HEK293 (cell line): ENCODE measurements around the gene MDGA2.

Source experiments
- CTCF ChIA-PET: fragments of 350-600 bp; formaldehyde crosslinking; extraction: SDS; loops from one replicate; lab custom pipeline; 2021; ENCODE audit warnings: antibody characterized with exemption; lab: Yijun Ruan, JAX
- POLR2A ChIA-PET: fragments of 300-600 bp; formaldehyde crosslinking; extraction: SDS; loops from one replicate; lab custom pipeline; 2020; ENCODE audit warnings: antibody characterized with exemption, inconsistent platforms; lab: Yijun Ruan, JAX
- H3K27ac ChIP-seq: fragments of 200-500 bp; sonication (Bioruptor generic); 2 replicates; pipeline ENCODE4 v1.5.1; 2014; ENCODE audit warnings: low read depth, low read length, control low read depth, inconsistent platforms; ENCODE audit errors: extremely low read depth
- H3K36me3 ChIP-seq, 2 experiments: fragments of 200-500 bp in 1 of 2; sonication (Bioruptor generic) in 1 of 2; 1 replicate in 1 of 2; 2 replicates in 1 of 2; pipeline ENCODE4 v1.5.1; 2014 to 2017; ENCODE audit warnings: inconsistent platforms in 2 of 2, low read length in 2 of 2; ENCODE audit not compliant: control insufficient read depth in 2 of 2, insufficient read depth in 1 of 2
- H3K4me1 ChIP-seq: fragments of 200-500 bp; sonication (Bioruptor generic); 2 replicates; pipeline ENCODE4 v1.5.1; 2014; ENCODE audit warnings: mild to moderate bottlenecking, low read length, inconsistent platforms; ENCODE audit not compliant: control insufficient read depth, insufficient read depth
- H3K4me3 ChIP-seq: 2 replicates; pipeline ENCODE4 v1.5.1; 2011; ENCODE audit warnings: low read depth, mild to moderate bottlenecking, control low read depth, low read length, moderate library complexity
- H3K9me3 ChIP-seq: fragments of 200-500 bp; sonication (Bioruptor generic); 2 replicates; pipeline ENCODE4 v1.5.1; 2014; ENCODE audit warnings: low read depth, low read length, inconsistent platforms; ENCODE audit not compliant: control insufficient read depth, insufficient read depth
- ATF2 ChIP-seq: fragments of 450-650 bp; formaldehyde crosslinking; IDR thresholded peaks from 2 replicates; pipeline ENCODE4 v1.5.1; 2016; ENCODE audit warnings: missing biosample characterization, missing genetic modification characterization, low read depth
- EGR2 ChIP-seq: fragments of 450-650 bp; formaldehyde crosslinking; IDR thresholded peaks from 2 replicates; pipeline ENCODE4 v1.5.1; 2016; ENCODE audit warnings: low read depth, missing biosample characterization, missing genetic modification characterization
- SALL2 ChIP-seq: fragments of 450-650 bp; formaldehyde crosslinking; IDR thresholded peaks from 2 replicates; pipeline ENCODE4 v1.5.0; 2017; ENCODE audit warnings: missing biosample characterization, mild to moderate bottlenecking, missing genetic modification characterization, borderline replicate concordance
- SETDB1 ChIP-seq: IDR thresholded peaks from one replicate; pipeline ENCODE4 v1.6.1; 2017; ENCODE audit warnings: mild to moderate bottlenecking, low read length, moderate library complexity, mixed read lengths; ENCODE audit not compliant: insufficient read length
- TRIM28 ChIP-seq: IDR thresholded peaks from 2 replicates; pipeline ENCODE4 v1.6.1; 2011; ENCODE audit warnings: low read length, control low read depth, borderline replicate concordance
- TSHZ1 ChIP-seq: fragments of 450-650 bp; formaldehyde crosslinking; IDR thresholded peaks from 2 replicates; pipeline ENCODE4 v1.5.1; 2016; ENCODE audit warnings: missing biosample characterization, missing genetic modification characterization, borderline replicate concordance
- ZBTB20 ChIP-seq: fragments of 450-650 bp; formaldehyde crosslinking; IDR thresholded peaks from 2 replicates; pipeline ENCODE4 v1.5.1; 2016; ENCODE audit warnings: missing biosample characterization, missing genetic modification characterization
- ZBTB8A ChIP-seq: fragments of 450-650 bp; formaldehyde crosslinking; IDR thresholded peaks from 2 replicates; pipeline ENCODE4 v1.5.1; 2016; ENCODE audit warnings: missing biosample characterization, missing genetic modification characterization
- ZEB2 ChIP-seq: fragments of 450-650 bp; formaldehyde crosslinking; IDR thresholded peaks from 2 replicates; pipeline ENCODE4 v1.5.1; 2016; ENCODE audit warnings: missing biosample characterization, missing genetic modification characterization
- ZNF10 ChIP-seq: fragments of 450-650 bp; formaldehyde crosslinking; IDR thresholded peaks from 2 replicates; pipeline ENCODE4 v1.5.1; 2017; ENCODE audit warnings: missing biosample characterization, missing genetic modification characterization
- ZNF112 ChIP-seq: fragments of 450-650 bp; formaldehyde crosslinking; IDR thresholded peaks from 2 replicates; pipeline ENCODE4 v1.5.0; 2017; ENCODE audit warnings: missing biosample characterization, missing genetic modification characterization
- ZNF148 ChIP-seq: fragments of 450-650 bp; formaldehyde crosslinking; IDR thresholded peaks from 2 replicates; pipeline ENCODE4 v1.5.0; 2017; ENCODE audit warnings: missing biosample characterization, missing genetic modification characterization, borderline replicate concordance
- ZNF354C ChIP-seq: fragments of 450-650 bp; formaldehyde crosslinking; IDR thresholded peaks from 2 replicates; pipeline ENCODE4 v1.5.1; 2016; ENCODE audit warnings: missing biosample characterization, missing genetic modification characterization, low read depth, borderline replicate concordance
- ZNF362 ChIP-seq: fragments of 450-650 bp; formaldehyde crosslinking; IDR thresholded peaks from 2 replicates; pipeline ENCODE4 v1.5.1; 2016; ENCODE audit warnings: missing biosample characterization, missing genetic modification characterization
- ZNF426 ChIP-seq: fragments of 450-650 bp; formaldehyde crosslinking; IDR thresholded peaks from 2 replicates; pipeline ENCODE4 v1.5.1; 2017; ENCODE audit warnings: missing biosample characterization, missing genetic modification characterization, mild to moderate bottlenecking, inconsistent platforms, moderate library complexity
- ZNF555 ChIP-seq: fragments of 450-650 bp; formaldehyde crosslinking; conservative IDR thresholded peaks from 2 replicates; pipeline ENCODE4 v1.5.1; 2017; ENCODE audit warnings: missing biosample characterization, mild to moderate bottlenecking, missing genetic modification characterization, inconsistent platforms
- ZNF571 ChIP-seq: fragments of 450-650 bp; formaldehyde crosslinking; IDR thresholded peaks from 2 replicates; pipeline ENCODE4 v1.5.0; 2017; ENCODE audit warnings: missing biosample characterization, missing genetic modification characterization
- ZNF629 ChIP-seq: fragments of 450-650 bp; formaldehyde crosslinking; IDR thresholded peaks from 2 replicates; pipeline ENCODE4 v1.5.1; 2017; ENCODE audit warnings: missing biosample characterization, missing genetic modification characterization
- ZNF670 ChIP-seq: fragments of 450-650 bp; formaldehyde crosslinking; IDR thresholded peaks from 2 replicates; pipeline ENCODE4 v1.5.1; 2016; ENCODE audit warnings: missing biosample characterization, missing genetic modification characterization, low read depth
- ZNF677 ChIP-seq: fragments of 450-650 bp; IDR thresholded peaks from 2 replicates; pipeline ENCODE4 v1.5.0; 2018; ENCODE audit warnings: missing biosample characterization, mild to moderate bottlenecking, missing genetic modification characterization, moderate library complexity
- ZNF692 ChIP-seq: fragments of 450-650 bp; formaldehyde crosslinking; IDR thresholded peaks from 2 replicates; pipeline ENCODE4 v1.5.1; 2016; ENCODE audit warnings: missing biosample characterization, missing genetic modification characterization
- ZNF791 ChIP-seq: fragments of 450-650 bp; formaldehyde crosslinking; IDR thresholded peaks from 2 replicates; pipeline ENCODE4 v1.5.1; 2016; ENCODE audit warnings: missing biosample characterization, missing genetic modification characterization

The MDGA2 gene

GRCh38 chr14:47120645-47121044 is 554.8 kb downstream of the MDGA2 start:
- no peaks in the 10 kb centered on the region for H3K4me1 ChIP-seq
- ChIA-PET POLR2A (no interaction called here), CTCF (interaction anchor here (0.6 kb wide), 1 partner anchor 33 kb away, joined by 3 read pairs; no protein-coding TSS in a partner anchor)
- no peak for TF ChIP-seq EGR2 (tag by site-specific recombination)
- no peak for TF ChIP-seq ZNF692
- no peak for TF ChIP-seq ZNF148 (tag by site-specific recombination)
- no peak for TF ChIP-seq TRIM28
- TF ChIP-seq TSHZ1 (tag by site-specific recombination): no peak
- TF ChIP-seq SETDB1: no peak
- TF ChIP-seq ZNF354C (tag by site-specific recombination): no peak
- no peak overlapping the region for H3K27ac ChIP-seq
- H3K4me3 ChIP-seq: no peak overlapping the region
- no peaks in the 10 kb centered on the region for H3K9me3 ChIP-seq
- no peaks in the 10 kb centered on the region for H3K36me3 ChIP-seq

GRCh38 chr14:47103771-47104170 is 571.6 kb downstream of the MDGA2 start:
- POLR2A ChIA-PET: no interaction called here

More at GRCh38 chr14:47103771-47104170, 571.6 kb downstream of the MDGA2 start:
- no peaks in the 10 kb centered on the region for H3K4me1 ChIP-seq
- H3K27ac ChIP-seq: no peak overlapping the region
- no peak overlapping the region for H3K4me3 ChIP-seq
- no peaks in the 10 kb centered on the region for H3K9me3 ChIP-seq
- H3K36me3 ChIP-seq: no peaks in the 10 kb centered on the region
- TF ChIP-seq ZBTB20 (tag by site-specific recombination) (no peak), ZNF555 (tag by site-specific recombination) (no peak), ZNF426 (tag by site-specific recombination) (no peak), ZNF362 (tag by site-specific recombination) (no peak), ZNF112 (tag by site-specific recombination) (no peak), ZNF791 (tag by site-specific recombination) (no peak), ZBTB8A (tag by site-specific recombination) (no peak), SALL2 (no peak), ZNF677 (tag by site-specific recombination) (no peak), ZNF571 (tag by site-specific recombination) (no peak), ATF2 (tag by site-specific recombination) (no peak), ZNF670 (no peak), ZNF629 (no peak), ZNF10 (tag by site-specific recombination) (no peak), ZEB2 (no peak)
- CTCF ChIA-PET: no interaction called here
